SK-N-SH treated with all-trans-retinoic acid at 6 μM for 48 hours (cell line): ENCODE results near the gene FRMD5.

ENCODE experiments used
- ATAC-seq: fragments of 200-7000 bp; cut with Tn5 transposase; 3 replicates; pipeline ENCODE4 v1.9.1; 2020; ENCODE audit warnings: mild to moderate bottlenecking, moderate library complexity
- BACH2 ChIP-seq: fragments of 250-450 bp; sonication (Bioruptor Pico); IDR thresholded peaks from 2 replicates; pipeline ENCODE4 v1.9.0; 2021; ENCODE audit warnings: mild to moderate bottlenecking, borderline replicate concordance
- CREB5 ChIP-seq: fragments of 250-450 bp; sonication (Bioruptor Pico); IDR thresholded peaks from 2 replicates; pipeline ENCODE4 v1.5.1; 2020; ENCODE audit warnings: low read depth, mild to moderate bottlenecking, moderate library complexity
- CSDC2 ChIP-seq: fragments of 250-450 bp; sonication (Bioruptor Pico); IDR thresholded peaks from 2 replicates; pipeline ENCODE4 v1.5.0; 2020; ENCODE audit warnings: mild to moderate bottlenecking, moderate library complexity
- CSRNP3 ChIP-seq: fragments of 250-450 bp; sonication (Bioruptor Pico); IDR thresholded peaks from 2 replicates; pipeline ENCODE4 v1.5.1; 2021; ENCODE audit warnings: mild to moderate bottlenecking, moderate library complexity
- ESRRG ChIP-seq: fragments of 250-450 bp; sonication (Bioruptor Pico); IDR thresholded peaks from 2 replicates; pipeline ENCODE4 v1.6.1; 2021; ENCODE audit warnings: mild to moderate bottlenecking
- ISL1 ChIP-seq: fragments of 250-450 bp; sonication (Bioruptor Pico); IDR thresholded peaks from 2 replicates; pipeline ENCODE4 v2.1.2; 2022; ENCODE audit warnings: mild to moderate bottlenecking, moderate library complexity
- OSR1 ChIP-seq: fragments of 250-450 bp; sonication (Bioruptor Pico); IDR thresholded peaks from 2 replicates; pipeline ENCODE4 v1.8.0; 2022; ENCODE audit warnings: moderate library complexity, mild to moderate bottlenecking, inconsistent platforms
- PATZ1 ChIP-seq: fragments of 250-450 bp; sonication (Bioruptor Pico); IDR thresholded peaks from 2 replicates; pipeline ENCODE4 v1.8.0; 2020; ENCODE audit warnings: mild to moderate bottlenecking, moderate library complexity, borderline replicate concordance
- PPARA ChIP-seq: fragments of 250-450 bp; sonication (Bioruptor Pico); IDR thresholded peaks from 2 replicates; pipeline ENCODE4 v1.5.0; 2020; ENCODE audit warnings: mild to moderate bottlenecking, borderline replicate concordance
- SNAI2 ChIP-seq: fragments of 250-450 bp; sonication (Bioruptor Pico); IDR thresholded peaks from 2 replicates; pipeline ENCODE4 v1.5.0; 2020; ENCODE audit warnings: mild to moderate bottlenecking, moderate library complexity
- TCF4 ChIP-seq: fragments of 250-450 bp; sonication (Bioruptor Pico); IDR thresholded peaks from 2 replicates; pipeline ENCODE4 v1.8.0; 2021; ENCODE audit warnings: mild to moderate bottlenecking, moderate library complexity, borderline replicate concordance
- TOX ChIP-seq: fragments of 250-450 bp; sonication (Bioruptor Pico); IDR thresholded peaks from 2 replicates; pipeline ENCODE4 v1.8.0; 2021; ENCODE audit warnings: mild to moderate bottlenecking, moderate library complexity, borderline replicate concordance
- TSHZ2 ChIP-seq: fragments of 250-450 bp; sonication (Bioruptor Pico); IDR thresholded peaks from 2 replicates; pipeline ENCODE4 v1.5.0; 2020; ENCODE audit warnings: mild to moderate bottlenecking, moderate library complexity
- ZFP3 ChIP-seq: fragments of 250-450 bp; sonication (Bioruptor Pico); IDR thresholded peaks from 2 replicates; pipeline ENCODE4 v1.5.0; 2020; ENCODE audit warnings: mild to moderate bottlenecking, moderate library complexity
- ZFP30 ChIP-seq: fragments of 450-650 bp; formaldehyde crosslinking; IDR thresholded peaks from 2 replicates; pipeline ENCODE4 v1.5.0; 2022; ENCODE audit warnings: mild to moderate bottlenecking, moderate library complexity
- ZNF70 ChIP-seq: fragments of 450-650 bp; formaldehyde crosslinking; IDR thresholded peaks from 2 replicates; pipeline ENCODE4 v1.5.0; 2020; ENCODE audit warnings: mild to moderate bottlenecking, moderate library complexity
- ZNF8 ChIP-seq: fragments of 450-650 bp; formaldehyde crosslinking; IDR thresholded peaks from 2 replicates; pipeline ENCODE4 v1.5.0; 2020; ENCODE audit warnings: mild to moderate bottlenecking, moderate library complexity

FRMD5 gene

GRCh38 chr15:43880406-43881194 is 314.5 kb downstream of the FRMD5 start (continued):
- TF ChIP-seq CREB5 (CRISPR knock-in tag) (no peak), ZNF8 (CRISPR knock-in tag) (no peak)
- TF ChIP-seq, all 23 proteins: peak for 0

GRCh38 chr15:43879386-43880355 is 315.4 kb downstream of the FRMD5 start:
- no peak for ATAC-seq
- TF ChIP-seq CSRNP3: no peak
- TF ChIP-seq SNAI2: no peak
- no peak for TF ChIP-seq TCF4
- TF ChIP-seq ZFP3 (CRISPR knock-in tag): no peak
- TF ChIP-seq ESRRG (CRISPR knock-in tag): no peak
- TF ChIP-seq ISL1 (CRISPR knock-in tag): no peak
- no peak for TF ChIP-seq CSDC2 (CRISPR knock-in tag)
- TF ChIP-seq ZFP30 (CRISPR knock-in tag): no peak
- no peak for TF ChIP-seq TOX
- TF ChIP-seq BACH2 (CRISPR knock-in tag): no peak
- TF ChIP-seq ZNF8 (CRISPR knock-in tag): no peak
- TF ChIP-seq OSR1 (CRISPR knock-in tag): no peak
- TF ChIP-seq TSHZ2: no peak
- TF ChIP-seq PPARA (CRISPR knock-in tag): no peak

GRCh38 chr15:43878446-43878845 is 316.6 kb downstream of the FRMD5 start:
- no peak for ATAC-seq
- TF ChIP-seq ZFP30 (CRISPR knock-in tag) (no peak), PATZ1 (CRISPR knock-in tag) (no peak), CSDC2 (CRISPR knock-in tag) (no peak), TCF4 (no peak), ZNF70 (CRISPR knock-in tag) (no peak), TSHZ2 (no peak), BACH2 (CRISPR knock-in tag) (no peak), CREB5 (CRISPR knock-in tag) (no peak), CSRNP3 (no peak), ESRRG (CRISPR knock-in tag) (no peak)
- TF ChIP-seq, all 23 proteins: peak for 0
